Activated effector memory CD4-positive, alpha-beta T cell treated with Interleukin-2 at 50 U/mL for 16 hours (primary cell): ENCODE measurements around the gene S1PR5.

Experiments
- DNase-seq: peaks from one replicate; pipeline ENCODE4 v3.0.0-alpha.2; 2020

S1PR5 gene

GRCh38 chr19:10464456-10464855 lies 52.8 kb downstream of the S1PR5 start:
- no peak for DNase-seq
